GM23248 (cell line): ENCODE results near the gene CLSTN3. TPM values are rescaled to one million over a fixed set of nuclear protein-coding genes. Genes with fewer than 3 reads are reported as not detected.

Experiments used
- DNase-seq: peaks from one replicate; pipeline ENCODE4 v3.0.0-alpha.2; 2015
- H2AFZ ChIP-seq: fragments of 200-600 bp; sonication (generic); 2 replicates; pipeline ENCODE4 v1.6.1; 2016; ENCODE audit warnings: antibody characterized with exemption
- H3F3A ChIP-seq: fragments of 200-600 bp; sonication (generic); 2 replicates; pipeline ENCODE4 v1.6.1; 2016; ENCODE audit warnings: mild to moderate bottlenecking, antibody characterized with exemption, mixed run types; ENCODE audit not compliant: insufficient read depth
- H3K27ac ChIP-seq: fragments of 200-600 bp; sonication (generic); 2 replicates; pipeline ENCODE4 v1.5.1; 2016; ENCODE audit warnings: mild to moderate bottlenecking
- H3K27me3 ChIP-seq: fragments of 200-600 bp; sonication (generic); replicated peaks from 2 replicates; pipeline ENCODE4 v1.6.1; 2016; ENCODE audit warnings: mild to moderate bottlenecking; ENCODE audit not compliant: insufficient read depth
- H3K36me3 ChIP-seq: fragments of 200-600 bp; sonication (generic); 2 replicates; pipeline ENCODE4 v1.6.1; 2016; ENCODE audit warnings: low read depth, mild to moderate bottlenecking
- H3K4me1 ChIP-seq: fragments of 200-600 bp; sonication (generic); 2 replicates; pipeline ENCODE4 v1.6.1; 2016; ENCODE audit warnings: mild to moderate bottlenecking; ENCODE audit not compliant: insufficient read depth
- H3K4me2 ChIP-seq: fragments of 200-600 bp; sonication (generic); one replicate; pipeline ENCODE4 v1.6.1; 2016; ENCODE audit warnings: mild to moderate bottlenecking; ENCODE audit not compliant: unreplicated experiment
- H3K4me3 ChIP-seq: fragments of 200-600 bp; sonication (generic); 2 replicates; pipeline ENCODE4 v1.5.1; 2016; ENCODE audit warnings: mild to moderate bottlenecking
- H3K79me2 ChIP-seq: fragments of 200-600 bp; sonication (generic); 2 replicates; pipeline ENCODE4 v1.6.1; 2016; ENCODE audit warnings: mild to moderate bottlenecking; ENCODE audit not compliant: insufficient read depth
- H3K9ac ChIP-seq: fragments of 200-600 bp; sonication (generic); 2 replicates; pipeline ENCODE4 v1.6.1; 2016; ENCODE audit warnings: mild to moderate bottlenecking
- H3K9me2 ChIP-seq: fragments of 200-600 bp; sonication (generic); 2 replicates; pipeline ENCODE4 v1.6.1; 2016; ENCODE audit warnings: mixed run types, mild to moderate bottlenecking, moderate library complexity; ENCODE audit not compliant: insufficient read depth
- H3K9me3 ChIP-seq: fragments of 200-600 bp; sonication (generic); one replicate; pipeline ENCODE4 v1.6.1; 2017; ENCODE audit warnings: low read depth
- H4K20me1 ChIP-seq: fragments of 200-600 bp; sonication (generic); 2 replicates; pipeline ENCODE4 v1.6.0; 2016; ENCODE audit not compliant: insufficient read depth
- EZH2 ChIP-seq: fragments of 200-600 bp; sonication (generic); IDR thresholded peaks from 2 replicates; pipeline ENCODE4 v1.6.1; 2018; ENCODE audit warnings: antibody characterized with exemption, mild to moderate bottlenecking; ENCODE audit not compliant: insufficient read depth, poor library complexity, severe bottlenecking
- EZH2phosphoT487 ChIP-seq: fragments of 200-600 bp; sonication (generic); IDR thresholded peaks from 2 replicates; pipeline ENCODE4 v1.6.1; 2018; ENCODE audit warnings: antibody characterized with exemption, moderate library complexity, mild to moderate bottlenecking, low read depth; ENCODE audit not compliant: insufficient read depth
- WGBS, 2 experiments: methylation state at CpG; one replicate each; pipeline ENCODE4 v1.1.6; 2015 to 2017; ENCODE audit warnings: low lambda C conversion rate in 2 of 2, low coverage in 1 of 2; ENCODE audit errors: missing lambda C conversion rate in 2 of 2; 5-methylcytosine and 5-hydroxymethylcytosine counted together
- in situ Hi-C: fragments of 300-500 bp; cut with MboI; formaldehyde crosslinking; loops from 2 replicates; pipeline ENCODE4 v1.15.0; 2020
- polyA plus RNA-seq: library from polyadenylated mRNA; unstranded; fragments of >200 nt; fragmentation: Nextera tagmentation; extraction: Ambion mirVana; gene quantifications from 2 replicates; pipeline ENCODE4 v1.2.1, GENCODE V29; 2016
- total RNA-seq: library from RNA; depleted of rRNA; stranded (reverse); fragments of >200 nt; shearing (Covaris generic); gene quantifications from 2 replicates; pipeline ENCODE4 v1.2.3, GENCODE V29; 2014

Gene CLSTN3
- total and polyA plus RNA-seq, 2 experiments from 2014 or later = 1.8 to 4.5 TPM

DNA sequence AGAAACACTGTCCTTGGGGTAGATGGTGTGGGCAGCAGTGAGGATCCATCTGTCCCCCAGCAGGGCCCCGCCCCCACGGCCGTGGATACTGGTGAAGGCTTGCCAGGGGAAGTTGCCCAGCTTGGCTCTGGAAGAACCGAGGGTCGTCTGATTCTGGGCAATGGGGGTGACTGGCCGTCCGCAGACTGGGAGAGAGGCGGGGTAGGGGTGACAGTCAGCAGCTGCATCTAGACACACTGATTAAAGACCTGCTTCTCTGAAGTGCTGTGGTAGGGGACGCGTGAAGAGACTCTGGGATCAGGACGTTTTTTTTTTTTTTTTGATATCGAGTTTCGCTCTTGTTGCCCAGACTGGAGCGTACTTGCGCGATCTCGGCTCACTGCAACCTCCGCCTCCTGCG, 33.2 kb upstream of the CLSTN3 start:
- Histone ChIP-seq H4K20me1 (no peaks in the 10 kb centered on the region), H3K79me2 (no peaks in the 10 kb centered on the region), H3K36me3 (peaks cover 15% of the 10 kb centered on the region; the same call in 1 of the 2 replicates), H3K4me1 (peaks cover 15% of the 10 kb centered on the region), H3K9me3 (no peaks in the 10 kb centered on the region), H3K9ac (no peak overlapping the region), H3K27me3 (no peaks in the 10 kb centered on the region), H3K9me2 (no peaks in the 10 kb centered on the region), H3K4me3 (no peak overlapping the region), H3F3A (peaks cover 25% of the 10 kb centered on the region), H2AFZ (no peak overlapping the region), H3K4me2 (no peak overlapping the region), H3K27ac (no peak overlapping the region)
- in situ Hi-C loops = no loop called here
- no peak for DNase-seq
- TF ChIP-seq EZH2 = no peak
- no peak for TF ChIP-seq EZH2phosphoT487
- 80% methylated on average over 16 to 19 of the region's 19 CpGs for WGBS, 2 experiments

DNA sequence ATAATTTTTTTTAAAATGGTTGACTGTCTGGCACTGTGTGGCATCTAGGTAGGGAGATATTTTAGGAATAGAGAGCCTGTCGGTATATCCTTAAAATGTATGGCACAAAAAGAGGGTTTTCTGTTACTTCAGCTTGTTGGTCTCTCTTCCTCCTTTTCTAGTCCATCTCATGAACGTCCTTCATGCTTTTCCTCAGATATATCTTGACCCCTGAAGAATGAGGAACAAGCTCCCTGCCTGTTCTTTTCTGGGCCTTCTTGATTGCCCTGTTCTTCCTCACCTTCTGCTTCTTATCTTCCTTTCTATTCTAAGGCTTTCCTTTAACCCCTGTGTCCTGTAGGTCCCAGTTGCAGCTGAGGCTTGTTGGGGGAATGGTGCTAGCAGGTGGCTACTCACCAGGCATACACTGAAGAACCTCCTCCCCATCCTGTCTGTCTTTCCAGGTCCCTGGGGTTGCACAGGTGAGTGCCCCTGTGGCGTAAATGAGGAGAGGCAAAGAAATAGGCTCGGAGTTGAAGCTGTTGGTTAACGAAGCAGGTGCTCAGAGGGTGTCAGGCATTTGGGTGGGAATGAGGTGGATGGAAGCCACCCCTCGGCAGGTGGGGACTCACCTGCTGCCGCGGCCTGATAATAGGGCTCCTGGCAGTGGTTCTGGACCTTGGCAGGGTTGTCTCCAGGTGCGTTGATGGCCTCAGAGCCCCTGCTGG, 30.7 kb upstream of the CLSTN3 start:
- Histone ChIP-seq H3K27me3 (no peaks in the 10 kb centered on the region), H3K9me2 (no peaks in the 10 kb centered on the region), H3K4me2 (no peak overlapping the region), H3F3A (peaks cover 7% of the 10 kb centered on the region), H3K79me2 (0 out of 2 replicates have a peak, but pooled peaks cover 2% of the 10 kb centered on the region), H3K27ac (no peak overlapping the region), H3K36me3 (peaks cover 17% of the 10 kb centered on the region; the same call in 1 of the 2 replicates), H3K9me3 (no peaks in the 10 kb centered on the region), H2AFZ (no peak overlapping the region), H3K4me1 (peaks cover 3% of the 10 kb centered on the region), H3K4me3 (no peak overlapping the region), H4K20me1 (no peaks in the 10 kb centered on the region), H3K9ac (no peak overlapping the region)
- in situ Hi-C loops = no loop called here
- 77 to 81% methylated on average over 9 of the region's 9 CpGs for WGBS, 2 experiments
- no peak for DNase-seq
- TF ChIP-seq EZH2 (no peak), EZH2phosphoT487 (no peak)

DNA sequence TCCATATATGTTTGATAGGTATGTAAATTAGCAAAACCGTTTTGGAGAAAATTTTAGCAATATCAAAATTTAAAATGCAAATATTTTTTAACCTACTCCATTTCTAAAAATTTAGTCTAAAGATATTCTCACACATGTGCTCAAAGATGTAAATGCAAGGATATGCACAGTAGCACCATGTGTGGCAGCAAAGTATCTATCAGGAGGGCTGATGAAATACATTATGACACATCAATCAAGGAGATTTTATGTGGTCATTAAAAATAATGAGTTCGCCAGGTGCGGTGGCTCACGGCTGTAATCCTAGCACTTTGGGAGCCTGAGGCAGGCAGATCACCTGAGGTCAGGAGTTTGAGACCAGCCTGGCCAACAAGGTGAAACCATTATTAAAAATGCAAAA, 29.9 kb upstream of the CLSTN3 start:
- in situ Hi-C loops = no loop called here

GRCh38 chr12:7101047-7101693, 29.0 kb upstream of the CLSTN3 start:
- peak; percentile 15 for DNase-seq
- no peak overlapping the region for H3K9ac ChIP-seq
- no peak for TF ChIP-seq EZH2phosphoT487
- no peak for TF ChIP-seq EZH2
- no peak overlapping the region for H3K4me3 ChIP-seq
- no peak overlapping the region for H2AFZ ChIP-seq
- H3F3A ChIP-seq = no peaks in the 10 kb centered on the region
- no peak overlapping the region for H3K27ac ChIP-seq
- H3K9me2 ChIP-seq = no peaks in the 10 kb centered on the region
- H3K9me3 ChIP-seq = no peaks in the 10 kb centered on the region
- H4K20me1 ChIP-seq = no peaks in the 10 kb centered on the region
- peaks cover 17% of the 10 kb centered on the region for H3K36me3 ChIP-seq
- in situ Hi-C loops = no loop called here
- no peaks in the 10 kb centered on the region for H3K4me1 ChIP-seq
- no peak overlapping the region for H3K4me2 ChIP-seq
- no peaks in the 10 kb centered on the region for H3K27me3 ChIP-seq
- H3K79me2 ChIP-seq = peaks cover 20% of the 10 kb centered on the region
- 82 to 85% methylated on average over 4 of the region's 4 CpGs for WGBS, 2 experiments

More for the DNA sequence above, 29.9 kb upstream of the CLSTN3 start:
- H3K4me2 ChIP-seq = no peak overlapping the region
- TF ChIP-seq EZH2 (no peak), EZH2phosphoT487 (no peak)
- H4K20me1 ChIP-seq = no peaks in the 10 kb centered on the region
- no peaks in the 10 kb centered on the region for H3F3A ChIP-seq
- 89 to 90% methylated on average over 4 of the region's 4 CpGs for WGBS, 2 experiments
- H3K79me2 ChIP-seq = peaks cover 10% of the 10 kb centered on the region
- H3K4me1 ChIP-seq = no peaks in the 10 kb centered on the region
- H3K9ac ChIP-seq = no peak overlapping the region
- no peak overlapping the region for H3K27ac ChIP-seq
- H2AFZ ChIP-seq = no peak overlapping the region
- no peaks in the 10 kb centered on the region for H3K9me2 ChIP-seq
- H3K4me3 ChIP-seq = no peak overlapping the region
- H3K36me3 ChIP-seq = peaks cover 17% of the 10 kb centered on the region; the same call in 1 of the 2 replicates
- H3K27me3 ChIP-seq = no peaks in the 10 kb centered on the region
- H3K9me3 ChIP-seq = no peaks in the 10 kb centered on the region
- no peak for DNase-seq
